ENCODE measurements around the gene IQGAP1.
A peak's percentile ranks its signal among the peaks of the same experiment; 100 is the strongest.

Gene IQGAP1

DNA sequence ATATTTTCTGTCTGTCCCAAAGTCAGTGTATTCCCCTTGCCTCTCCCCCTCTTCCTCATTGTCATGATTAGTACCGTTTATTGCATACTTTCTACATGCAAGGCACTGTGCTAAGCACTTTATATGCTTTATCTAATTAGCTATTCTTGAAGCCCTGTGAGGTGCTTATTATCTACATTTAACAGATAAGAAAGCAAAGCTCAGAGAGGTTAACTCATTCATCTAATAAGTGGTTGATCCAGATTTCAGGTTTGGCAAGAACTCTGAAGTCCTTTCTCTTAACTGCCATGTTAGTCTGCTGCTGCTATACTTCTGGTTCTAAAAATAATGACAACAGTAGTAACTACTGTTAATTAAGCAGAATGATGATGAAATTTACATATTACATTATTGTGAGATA is 13.5 kb downstream of the IQGAP1 start:
- TF ChIP-seq, protein P1, sequence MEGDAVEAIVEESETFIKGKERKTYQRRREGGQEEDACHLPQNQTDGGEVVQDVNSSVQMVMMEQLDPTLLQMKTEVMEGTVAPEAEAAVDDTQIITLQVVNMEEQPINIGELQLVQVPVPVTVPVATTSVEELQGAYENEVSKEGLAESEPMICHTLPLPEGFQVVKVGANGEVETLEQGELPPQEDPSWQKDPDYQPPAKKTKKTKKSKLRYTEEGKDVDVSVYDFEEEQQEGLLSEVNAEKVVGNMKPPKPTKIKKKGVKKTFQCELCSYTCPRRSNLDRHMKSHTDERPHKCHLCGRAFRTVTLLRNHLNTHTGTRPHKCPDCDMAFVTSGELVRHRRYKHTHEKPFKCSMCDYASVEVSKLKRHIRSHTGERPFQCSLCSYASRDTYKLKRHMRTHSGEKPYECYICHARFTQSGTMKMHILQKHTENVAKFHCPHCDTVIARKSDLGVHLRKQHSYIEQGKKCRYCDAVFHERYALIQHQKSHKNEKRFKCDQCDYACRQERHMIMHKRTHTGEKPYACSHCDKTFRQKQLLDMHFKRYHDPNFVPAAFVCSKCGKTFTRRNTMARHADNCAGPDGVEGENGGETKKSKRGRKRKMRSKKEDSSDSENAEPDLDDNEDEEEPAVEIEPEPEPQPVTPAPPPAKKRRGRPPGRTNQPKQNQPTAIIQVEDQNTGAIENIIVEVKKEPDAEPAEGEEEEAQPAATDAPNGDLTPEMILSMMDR (IDR thresholded peaks at IDR 0.05; ENCODE audit: poor library complexity, severe bottlenecking), result no peak
- H3K9me3 ChIP-seq (ENCODE audit: severe bottlenecking), result no peaks in the 10 kb centered on the region
- DNase-seq (ENCODE audit: low spot score) (no peak), ATAC-seq (ENCODE audit: low read depth) (no peak)
- peak overlapping the region; percentile 96 for H3K27ac ChIP-seq (ENCODE audit: poor library complexity, severe bottlenecking)
- H3K4me3 ChIP-seq (ENCODE audit: severe bottlenecking), result no peak overlapping the region
- no peaks in the 10 kb centered on the region for H3K27me3 ChIP-seq (ENCODE audit: insufficient read depth, poor library complexity, severe bottlenecking)
- peaks cover 25% of the 10 kb centered on the region for H3K36me3 ChIP-seq (ENCODE audit: low read depth)
- peaks cover 68% of the 10 kb centered on the region for H3K4me1 ChIP-seq (ENCODE audit: insufficient read depth, poor library complexity, severe bottlenecking)

DNA sequence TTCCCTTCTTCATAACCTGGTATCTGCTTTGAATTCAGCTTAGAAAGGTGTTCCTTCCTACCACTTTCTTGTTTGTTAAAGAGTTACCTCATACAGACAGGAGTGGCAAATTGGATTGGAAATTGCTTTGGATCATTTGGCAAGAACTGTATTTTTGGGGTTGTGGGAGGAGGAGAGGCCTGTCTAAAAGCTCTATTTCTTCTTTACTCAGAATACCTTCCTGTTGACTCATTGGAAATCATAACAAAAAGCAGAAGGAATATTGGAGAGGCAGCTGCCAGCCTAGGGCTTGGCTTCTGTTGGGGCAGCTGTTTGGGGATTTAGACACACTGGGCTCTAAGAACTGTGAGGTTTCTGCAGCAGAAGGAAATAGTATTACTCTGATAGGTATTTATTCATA is 14.2 kb downstream of the IQGAP1 start:
- H3K27ac ChIP-seq (ENCODE audit: poor library complexity, severe bottlenecking), result peak overlapping the region; percentile 96
- H3K27me3 ChIP-seq (ENCODE audit: insufficient read depth, poor library complexity, severe bottlenecking), result no peaks in the 10 kb centered on the region
- ATAC-seq (ENCODE audit: low read depth) (peak; percentile 90), DNase-seq (ENCODE audit: low spot score) (peak; percentile 81)
- TF ChIP-seq, protein P1 (IDR thresholded peaks at IDR 0.05; ENCODE audit: poor library complexity, severe bottlenecking), result no peak
- peaks cover 24% of the 10 kb centered on the region for H3K36me3 ChIP-seq (ENCODE audit: low read depth)
- H3K4me1 ChIP-seq (ENCODE audit: insufficient read depth, poor library complexity, severe bottlenecking), result peaks cover 75% of the 10 kb centered on the region
- no peak overlapping the region for H3K4me3 ChIP-seq (ENCODE audit: severe bottlenecking)
- no peaks in the 10 kb centered on the region for H3K9me3 ChIP-seq (ENCODE audit: severe bottlenecking)

DNA sequence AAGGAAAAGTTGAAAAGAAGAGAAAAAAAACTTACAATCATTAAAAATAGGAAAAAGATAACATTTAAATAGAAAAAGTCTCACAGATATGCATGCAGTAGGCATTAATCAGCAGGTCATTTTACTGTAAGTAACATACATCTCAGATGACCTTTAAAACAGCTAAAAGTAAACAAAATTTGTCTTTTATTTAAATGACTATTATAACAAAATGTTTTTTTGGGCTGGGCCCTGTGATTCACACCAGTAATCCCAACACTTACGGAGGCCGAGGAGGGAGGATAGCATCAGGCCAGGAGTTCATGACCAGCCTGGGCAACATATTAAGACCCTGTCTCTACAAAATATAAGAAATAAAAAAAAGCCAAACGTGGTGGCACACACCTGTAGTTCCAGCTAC is 14.7 kb downstream of the IQGAP1 start:
- Histone ChIP-seq H3K27ac (ENCODE audit: poor library complexity, severe bottlenecking) (peak overlapping the region; percentile 96), H3K36me3 (ENCODE audit: low read depth) (peaks cover 27% of the 10 kb centered on the region), H3K9me3 (ENCODE audit: severe bottlenecking) (no peaks in the 10 kb centered on the region), H3K27me3 (ENCODE audit: insufficient read depth, poor library complexity, severe bottlenecking) (no peaks in the 10 kb centered on the region), H3K4me3 (ENCODE audit: severe bottlenecking) (no peak overlapping the region), H3K4me1 (ENCODE audit: insufficient read depth, poor library complexity, severe bottlenecking) (peaks cover 81% of the 10 kb centered on the region)
- ATAC-seq (ENCODE audit: low read depth), result no peak
- TF ChIP-seq, protein P1 (IDR thresholded peaks at IDR 0.05; ENCODE audit: poor library complexity, severe bottlenecking), result no peak
- DNase-seq (ENCODE audit: low spot score), result no peak

DNA sequence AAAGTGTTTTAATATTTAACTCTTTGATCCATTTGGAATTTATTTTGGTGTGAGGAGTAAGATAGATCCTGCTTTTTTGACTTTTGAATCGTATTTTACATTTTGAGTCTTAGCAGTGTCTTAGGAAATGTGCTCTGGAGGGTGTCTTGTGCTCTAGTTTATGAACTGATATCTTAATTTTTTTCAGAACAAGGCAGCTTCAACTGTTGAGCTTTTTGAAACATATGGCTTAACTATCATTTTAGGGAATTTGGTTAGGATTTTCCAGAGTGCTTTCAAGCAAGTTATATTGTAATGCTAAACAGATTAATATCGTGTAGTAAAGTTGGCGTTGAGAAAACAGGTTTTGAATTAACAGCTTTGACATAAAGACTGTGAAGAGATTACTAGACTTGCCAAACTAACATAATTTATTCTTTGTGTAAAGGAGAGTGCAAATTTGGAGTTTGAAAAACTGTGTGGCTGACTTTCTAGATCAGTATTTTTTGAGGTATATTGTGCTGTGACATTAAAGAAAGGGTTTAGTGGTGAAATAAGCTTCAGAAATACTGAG is 17.1 kb downstream of the IQGAP1 start:
- peaks cover 74% of the 10 kb centered on the region for H3K4me1 ChIP-seq (ENCODE audit: insufficient read depth, poor library complexity, severe bottlenecking)
- TF ChIP-seq, protein P1 (IDR thresholded peaks at IDR 0.05; ENCODE audit: poor library complexity, severe bottlenecking), result no peak
- peak overlapping the region; percentile 24 for H3K27ac ChIP-seq (ENCODE audit: poor library complexity, severe bottlenecking)
- H3K36me3 ChIP-seq (ENCODE audit: low read depth), result peaks cover 33% of the 10 kb centered on the region
- DNase-seq (ENCODE audit: low spot score) (no peak), ATAC-seq (ENCODE audit: low read depth) (no peak)
- H3K9me3 ChIP-seq (ENCODE audit: severe bottlenecking), result no peaks in the 10 kb centered on the region
- no peak overlapping the region for H3K4me3 ChIP-seq (ENCODE audit: severe bottlenecking)
- H3K27me3 ChIP-seq (ENCODE audit: insufficient read depth, poor library complexity, severe bottlenecking), result no peaks in the 10 kb centered on the region

DNA sequence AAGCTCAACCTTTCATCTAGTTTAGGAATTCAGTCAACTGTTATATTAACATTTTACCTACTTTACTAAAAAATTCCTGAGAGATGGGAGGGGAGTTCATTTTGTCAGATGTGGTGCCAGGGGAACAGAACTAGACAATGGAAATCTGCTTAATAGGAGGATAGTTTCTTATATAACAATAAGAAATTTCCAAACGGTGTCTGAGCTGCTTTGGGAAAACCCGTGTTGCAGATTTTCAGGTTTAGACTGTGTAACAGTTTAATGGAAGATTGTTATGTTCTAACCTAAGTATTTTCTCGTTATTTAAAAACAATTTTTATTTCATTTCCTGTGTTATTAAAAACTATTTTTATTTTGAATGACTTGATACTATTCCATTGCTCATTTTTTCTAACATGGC is 19.3 kb downstream of the IQGAP1 start:
- Histone ChIP-seq H3K4me1 (ENCODE audit: insufficient read depth, poor library complexity, severe bottlenecking) (peaks cover 66% of the 10 kb centered on the region), H3K27me3 (ENCODE audit: insufficient read depth, poor library complexity, severe bottlenecking) (no peaks in the 10 kb centered on the region), H3K27ac (ENCODE audit: poor library complexity, severe bottlenecking) (peak overlapping the region; percentile 29), H3K4me3 (ENCODE audit: severe bottlenecking) (no peak overlapping the region), H3K36me3 (ENCODE audit: low read depth) (peaks cover 30% of the 10 kb centered on the region), H3K9me3 (ENCODE audit: severe bottlenecking) (no peaks in the 10 kb centered on the region)
- no peak for ATAC-seq (ENCODE audit: low read depth)
- TF ChIP-seq, protein P1 (IDR thresholded peaks at IDR 0.05; ENCODE audit: poor library complexity, severe bottlenecking), result no peak
- DNase-seq (ENCODE audit: low spot score), result no peak

All from RWPE2 (cell line).